HepG2 (cell line): ENCODE measurements around the gene VPS50. TPM values are rescaled to one million over a fixed set of nuclear protein-coding genes. Genes with fewer than 3 reads are reported as not detected.

Experiments used
- ATAC-seq: fragments of 200-7000 bp; cut with Tn5 transposase; 3 replicates; pipeline ENCODE4 v1.9.1; 2020; ENCODE audit warnings: mild to moderate bottlenecking, moderate library complexity
- BruUV-seq: library from RNA; stranded (reverse); fragments of 400-500 nt; replicated peaks from 2 replicates; lab custom pipeline; 2021; lab: Mats Ljungman, UMichigan
- CTCF ChIA-PET: fragments of 300-600 bp; formaldehyde crosslinking; extraction: SDS; loops from one replicate; lab custom pipeline; 2021; ENCODE audit warnings: low total read pairs, inconsistent platforms, low intra/inter-chr PET ratio; lab: Yijun Ruan, JAX
- POLR2A ChIA-PET: fragments of 350-600 bp; sonication (Branson Sonifier 250); formaldehyde crosslinking; loops from one replicate; lab custom pipeline; 2020; ENCODE audit warnings: antibody characterized with exemption, inconsistent platforms; lab: Yijun Ruan, JAX
- DNase-seq: peaks from one replicate; pipeline ENCODE4 v3.0.0-alpha.2; 2015; ENCODE audit warnings: low spot score
- FAIRE-seq: peaks from 3 replicates; lab custom pipeline; 2011; peaks lifted over from hg19 to GRCh38; lab: Jason Lieb, UNC
- H2AFZ ChIP-seq: one replicate; pipeline ENCODE4 v1.6.1; 2011; ENCODE audit warnings: low read length, inconsistent platforms
- H3K27ac ChIP-seq: fragments of 300-600 bp; 3 replicates; pipeline ENCODE4 v1.8.0; 2011; ENCODE audit warnings: mixed run types, mild to moderate bottlenecking, mixed read lengths, low read length, inconsistent platforms; ENCODE audit not compliant: insufficient read depth; ENCODE audit errors: extremely low read length
- H3K27me3 ChIP-seq, 2 experiments: fragments of 200-600 bp in 1 of 2; 2 replicates in 1 of 2; 3 replicates in 1 of 2; pipeline versions ENCODE4 v1.6.0 to v1.8.0; 2011; ENCODE audit warnings: low read length in 2 of 2, mild to moderate bottlenecking in 2 of 2, moderate library complexity in 2 of 2, inconsistent platforms in 1 of 2; ENCODE audit not compliant: insufficient read depth in 2 of 2, control insufficient read depth in 1 of 2
- H3K36me3 ChIP-seq, 2 experiments: fragments of 200-600 bp in 1 of 2; replicated peaks in 1 of 2; 2 replicates in 1 of 2; 3 replicates in 1 of 2; pipeline versions ENCODE4 v1.5.1 to v1.8.0; 2011; ENCODE audit warnings: low read length in 2 of 2, inconsistent platforms in 1 of 2; ENCODE audit not compliant: insufficient read depth in 2 of 2, control insufficient read depth in 1 of 2
- H3K4me1 ChIP-seq: 2 replicates; pipeline ENCODE4 v1.5.1; 2012; ENCODE audit warnings: low read length, inconsistent platforms; ENCODE audit not compliant: insufficient read depth
- H3K4me2 ChIP-seq: 2 replicates; pipeline ENCODE4 v1.6.0; 2011; ENCODE audit warnings: low read depth, low read length, inconsistent platforms
- H3K4me3 ChIP-seq, 3 experiments: fragments of 200-600 bp in 1 of 3; sonication (generic), shearing (Covaris generic) in 1 of 3; replicated peaks in 1 of 3; 2 replicates each; pipeline ENCODE4 v1.5.1; 2011 to 2016; ENCODE audit warnings: low read length in 3 of 3, inconsistent platforms in 2 of 3, low read depth in 2 of 3, mild to moderate bottlenecking in 2 of 3, control low read depth in 1 of 3, mixed read lengths in 1 of 3; ENCODE audit not compliant: insufficient read depth in 1 of 3
- H3K79me2 ChIP-seq: one replicate; pipeline ENCODE4 v1.6.1; 2011; ENCODE audit warnings: low read length, inconsistent platforms; ENCODE audit not compliant: insufficient read depth
- H3K9ac ChIP-seq: 2 replicates; pipeline ENCODE4 v1.6.0; 2011; ENCODE audit warnings: mild to moderate bottlenecking, low read depth, low read length, inconsistent platforms; ENCODE audit not compliant: insufficient read depth
- H3K9me3 ChIP-seq: 2 replicates; pipeline ENCODE4 v1.5.1; 2012; ENCODE audit warnings: mild to moderate bottlenecking, low read length
- H4K20me1 ChIP-seq: 2 replicates; pipeline ENCODE4 v1.6.0; 2011; ENCODE audit warnings: inconsistent platforms, mild to moderate bottlenecking, low read length, moderate library complexity; ENCODE audit not compliant: insufficient read depth
- ARID2 ChIP-seq: sonication (generic); formaldehyde crosslinking; IDR thresholded peaks from 2 replicates; pipeline ENCODE4 v1.8.1; 2022; ENCODE audit warnings: mild to moderate bottlenecking, missing genetic modification reagents, borderline replicate concordance
- E2F2 ChIP-seq: sonication (generic); formaldehyde crosslinking; IDR thresholded peaks from 2 replicates; pipeline ENCODE4 v1.4.0; 2020; ENCODE audit warnings: missing genetic modification reagents, borderline replicate concordance
- GTF3A ChIP-seq: sonication (generic); formaldehyde crosslinking; conservative IDR thresholded peaks from 2 replicates; pipeline ENCODE4 v1.4.0; 2020; ENCODE audit warnings: mild to moderate bottlenecking, missing genetic modification reagents
- HCFC1 ChIP-seq: fragments of 150-350 bp; IDR thresholded peaks from 2 replicates; pipeline ENCODE4 v1.6.1; 2014; ENCODE audit warnings: low read depth, low read length
- HDAC1 ChIP-seq: sonication (generic); formaldehyde crosslinking; IDR thresholded peaks from 2 replicates; pipeline ENCODE4 v1.5.1; 2020; ENCODE audit warnings: mild to moderate bottlenecking, missing genetic modification reagents
- HMGXB4 ChIP-seq, 2 experiments: sonication (generic) in 1 of 2; formaldehyde crosslinking in 1 of 2; IDR thresholded peaks; 2 replicates each; pipeline versions ENCODE4 v1.4.0 to v1.6.1; 2018 to 2020; ENCODE audit warnings: missing genetic modification reagents in 2 of 2, borderline replicate concordance in 1 of 2, low read depth in 1 of 2, mild to moderate bottlenecking in 1 of 2, missing biosample characterization in 1 of 2
- KDM6A ChIP-seq: IDR thresholded peaks from 2 replicates; pipeline ENCODE4 v1.6.1; 2016; ENCODE audit warnings: low read depth
- STAG1 ChIP-seq: sonication (generic); formaldehyde crosslinking; IDR thresholded peaks from 2 replicates; pipeline ENCODE4 v1.4.0; 2020; ENCODE audit warnings: missing genetic modification reagents
- TBL1XR1 ChIP-seq: fragments of 150-350 bp; IDR thresholded peaks from 2 replicates; pipeline ENCODE4 v1.6.1; 2014; ENCODE audit warnings: borderline replicate concordance, low read length; ENCODE audit not compliant: partially characterized antibody
- TCF7L2 ChIP-seq: IDR thresholded peaks from 2 replicates; pipeline ENCODE4 v1.6.1; 2011; ENCODE audit warnings: mild to moderate bottlenecking, low read depth, low read length, moderate library complexity
- ZMAT3 ChIP-seq: sonication (generic); formaldehyde crosslinking; conservative IDR thresholded peaks from 2 replicates; pipeline ENCODE4 v1.7.0; 2021; ENCODE audit warnings: missing genetic modification reagents
- ZMAT5 ChIP-seq: sonication (generic); formaldehyde crosslinking; IDR thresholded peaks from 2 replicates; pipeline ENCODE4 v1.5.0; 2020; ENCODE audit warnings: mild to moderate bottlenecking, low read depth, missing genetic modification reagents, borderline replicate concordance
- ZNF275 ChIP-seq: sonication (generic); formaldehyde crosslinking; IDR thresholded peaks from 2 replicates; pipeline ENCODE4 v1.8.0; 2022; ENCODE audit warnings: missing genetic modification reagents, mild to moderate bottlenecking, inconsistent platforms, borderline replicate concordance
- ZNF552 ChIP-seq: sonication (generic); formaldehyde crosslinking; IDR thresholded peaks from 2 replicates; pipeline ENCODE4 v1.9.0; 2022; ENCODE audit warnings: missing genetic modification reagents, mild to moderate bottlenecking, borderline replicate concordance
- ZSCAN31 ChIP-seq: sonication (generic); formaldehyde crosslinking; IDR thresholded peaks from 2 replicates; pipeline ENCODE4 v1.5.0; 2020; ENCODE audit warnings: low read depth, mild to moderate bottlenecking, missing genetic modification reagents
- WGBS: methylation state at CpG from one replicate; pipeline ENCODE4 v1.1.6; 2017; ENCODE audit warnings: low lambda C conversion rate; 5-methylcytosine and 5-hydroxymethylcytosine counted together
- in situ Hi-C: cut with HindIII; loops from 2 replicates; pipeline ENCODE4 v1.10.0; 2017; ENCODE audit warnings: low pct_unique_long_range_greater_than_20kb; ENCODE audit not compliant: extremely low pct_ligation_motif_present
- intact Hi-C: fragments of 100-400 bp; cut with micrococcal nuclease; formaldehyde crosslinking; loops from one replicate; pipeline ENCODE4 v1.10.0; 2022; ENCODE audit not compliant: unreplicated experiment
- polyA plus RNA-seq, 8 experiments: library from polyadenylated mRNA; depleted of rRNA in 3 of 8; stranded (reverse) in 7 of 8; unstranded in 1 of 8; fragments of >200 nt; fragmentation: Illumina TruSeq in 4 of 8; extraction: Trizol in 4 of 8; gene quantifications; 2 replicates each; pipeline versions ENCODE4 v1.2.1 to v1.2.3, GENCODE V29; 2011 to 2016; ENCODE audit warnings: low read depth in 4 of 8, missing spikeins in 1 of 8, mixed read lengths in 1 of 8; ENCODE audit not compliant: insufficient read depth in 1 of 8
- total RNA-seq, 5 experiments: library from RNA; depleted of rRNA; stranded (reverse); fragments of >200 nt; fragmentation: Illumina TruSeq; extraction: Trizol; gene quantifications; 2 replicates each; pipeline ENCODE4 v1.2.3, GENCODE V29; 2016; ENCODE audit warnings: low read depth in 1 of 5

The VPS50 gene
- total and polyA plus RNA-seq, 2 of the 13 experiments (the other 11 are each of a cell fraction or from before 2014, with no cell fraction given): 10.3 to 20.4 TPM

GRCh38 chr7:93392984-93393383 is 160.8 kb downstream of the VPS50 start:
- in situ Hi-C loops: no loop called here
- no TSS peak for BruUV-seq

More at GRCh38 chr7:93392984-93393383, 160.8 kb downstream of the VPS50 start:
- H3K4me3 ChIP-seq: no peak overlapping the region
- no peak for TF ChIP-seq GTF3A (CRISPR knock-in tag)
- no peak for TF ChIP-seq ZSCAN31 (CRISPR knock-in tag)
- no peak for TF ChIP-seq HCFC1
- TF ChIP-seq ZNF275 (CRISPR knock-in tag): no peak
- no peak for TF ChIP-seq STAG1
- TF ChIP-seq ZMAT3 (CRISPR knock-in tag): no peak
- no peak for TF ChIP-seq ZMAT5 (CRISPR knock-in tag)
- no peak for TF ChIP-seq HDAC1 (CRISPR knock-in tag)
- TF ChIP-seq HMGXB4 (CRISPR knock-in tag; IDR thresholded peaks at IDR 0.05; ENCODE audit: borderline replicate concordance in 1 of 2, low read depth in 1 of 2): no peak
- TF ChIP-seq ARID2 (CRISPR knock-in tag): no peak
- TF ChIP-seq TCF7L2: no peak
- TF ChIP-seq KDM6A (CRISPR knock-in tag): no peak
- TF ChIP-seq E2F2 (CRISPR knock-in tag): no peak
- TF ChIP-seq TBL1XR1: no peak
- TF ChIP-seq ZNF552: no peak
- ChIA-PET POLR2A (no interaction called here), CTCF (no interaction called here)
- no peaks in the 10 kb centered on the region for H3K36me3 ChIP-seq
- no peaks in the 10 kb centered on the region for H3K4me1 ChIP-seq
- WGBS: 6% methylated on average over 1 of the region's 1 CpG
- no peaks in the 10 kb centered on the region for H3K9me3 ChIP-seq
- H4K20me1 ChIP-seq: no peaks in the 10 kb centered on the region
- no peaks in the 10 kb centered on the region; a peak in 1 of 5 replicates for H3K27me3 ChIP-seq
- no peak overlapping the region for H2AFZ ChIP-seq
- no peak overlapping the region for H3K27ac ChIP-seq
- no peak overlapping the region for H3K4me2 ChIP-seq
- intact Hi-C loops: no loop called here
- ATAC-seq (no peak), FAIRE-seq (no peak), DNase-seq (no peak)
- no peak overlapping the region for H3K9ac ChIP-seq
- H3K79me2 ChIP-seq: no peaks in the 10 kb centered on the region
